NCI-H2227 (cell line): ENCODE measurements around the gene SEC31A.
A peak's percentile ranks its signal among the peaks of the same experiment; 100 is the strongest.
"Not testable (repeated sequence)": the region's sequence is repeated elsewhere in the genome, so short reads cannot be mapped to it uniquely, and the experiment has no call there.

Experiments used
- DNase-seq: peaks from one replicate; lab custom pipeline; 2025; ENCODE audit not compliant: unreplicated experiment; lab: John Stamatoyannopoulos, UW

SEC31A gene

GRCh38 chr4:82898322-82899243, 7.6 kb upstream of the SEC31A start:
- peak; percentile 7 for DNase-seq

- DNase-seq, result no peak
These were observed 5.8 kb upstream of the SEC31A start for GRCh38 chr4:82896755-82897154.

GRCh38 chr4:82893942-82894341, 3.0 kb upstream of the SEC31A start:
- DNase-seq, result no peak

- no peak for DNase-seq
These were observed 1.5 kb upstream of the SEC31A start for GRCh38 chr4:82892467-82892802.

- DNase-seq, result no peak
These were observed 934 bp upstream of the SEC31A start for GRCh38 chr4:82891707-82892466.

GRCh38 chr4:82890528-82890900, 439 bp downstream of the SEC31A start:
- DNase-seq, result no peak

GRCh38 chr4:82889287-82889686, 1.7 kb downstream of the SEC31A start:
- no peak for DNase-seq

GRCh38 chr4:82886147-82886942, 4.6 kb downstream of the SEC31A start:
- DNase-seq, result no peak

- DNase-seq, result no peak
These were observed 5.5 kb downstream of the SEC31A start for GRCh38 chr4:82885410-82885809.

GRCh38 chr4:82868572-82868971, 22.4 kb downstream of the SEC31A start:
- DNase-seq, result no peak

GRCh38 chr4:82866706-82867385, 24.1 kb downstream of the SEC31A start:
- no peak for DNase-seq

GRCh38 chr4:82866033-82866432, 24.9 kb downstream of the SEC31A start:
- DNase-seq, result not testable (repeated sequence)

GRCh38 chr4:82865592-82865991, 25.4 kb downstream of the SEC31A start:
- DNase-seq, result no peak

GRCh38 chr4:82864336-82864979, 26.5 kb downstream of the SEC31A start:
- DNase-seq, result no peak

- no peak for DNase-seq
These were observed 29.4 kb downstream of the SEC31A start for GRCh38 chr4:82861529-82861928.

GRCh38 chr4:82860487-82860886, 30.5 kb downstream of the SEC31A start:
- not testable (repeated sequence) for DNase-seq

GRCh38 chr4:82852751-82853285, 38.1 kb downstream of the SEC31A start:
- no peak for DNase-seq

GRCh38 chr4:82851885-82852750, 38.8 kb downstream of the SEC31A start:
- DNase-seq, result peak; percentile 15

- DNase-seq, result no peak
These were observed 39.6 kb downstream of the SEC31A start for GRCh38 chr4:82851318-82851717.
